Upper lobe of left lung (tissue), 6 donors: Measurements from ENCODE around the gene SLC25A48. TPM values are rescaled to one million over a fixed set of nuclear protein-coding genes. Genes with fewer than 3 reads are reported as not detected.
"Not testable (repeated sequence)": the region's sequence is repeated elsewhere in the genome, so short reads cannot be mapped to it uniquely, and the experiment has no call there.

Experiments used
- ATAC-seq, 2 donors: fragments of 200-7000 bp; cut with Tn5 transposase; one replicate each; pipeline ENCODE4 v1.9.1; 2022; ENCODE audit warnings: mild to moderate bottlenecking in 2 of 2, moderate library complexity in 2 of 2; ENCODE audit not compliant: low FRiP score in 2 of 2
- DNase-seq, 2 donors: peaks; one replicate each; pipeline ENCODE4 v3.0.0-alpha.2; 2019 to 2020
- H3K27ac ChIP-seq, 4 donors: fragments of 200-600 bp; sonication (generic); one replicate each; pipeline ENCODE4 v1.5.1; 2016 to 2019
- H3K27me3 ChIP-seq, 4 donors: fragments of 200-600 bp; sonication (generic); one replicate each; pipeline ENCODE4 v1.5.1; 2017 to 2019
- H3K36me3 ChIP-seq, 4 donors: fragments of 200-600 bp; sonication (generic); one replicate each; pipeline ENCODE4 v1.5.1; 2016 to 2019
- H3K4me1 ChIP-seq, 4 donors: fragments of 200-600 bp; sonication (generic); one replicate each; pipeline ENCODE4 v1.5.1; 2018 to 2019
- H3K4me3 ChIP-seq, 4 donors: fragments of 200-600 bp; sonication (generic); one replicate each; pipeline ENCODE4 v1.5.1; 2017 to 2019; ENCODE audit warnings: mild to moderate bottlenecking in 2 of 4, moderate library complexity in 1 of 4
- H3K9me3 ChIP-seq, 4 donors: fragments of 200-600 bp; sonication (generic); one replicate each; pipeline ENCODE4 v1.5.1; 2018 to 2019
- CTCF ChIP-seq, 6 experiments: fragments of 450-650 bp in 4 of 6; fragments of 200-600 bp in 2 of 6; sonication (generic) in 2 of 6; IDR thresholded peaks; one replicate each; pipeline ENCODE4 v1.5.1; 2016 to 2019; ENCODE audit warnings: antibody characterized with exemption in 6 of 6
- EP300 ChIP-seq, 4 donors: sonication (generic); formaldehyde crosslinking; IDR thresholded peaks; one replicate each; pipeline ENCODE4 v1.5.1; 2017; ENCODE audit warnings: antibody characterized with exemption in 4 of 4, control low read depth in 2 of 4
- POLR2A ChIP-seq, 4 donors: fragments of 450-650 bp; IDR thresholded peaks; one replicate each; pipeline ENCODE4 v1.5.1; 2016 to 2017; ENCODE audit warnings: antibody characterized with exemption in 4 of 4, mild to moderate bottlenecking in 2 of 4
- POLR2AphosphoS5 ChIP-seq, 2 donors: sonication (generic); formaldehyde crosslinking; IDR thresholded peaks; one replicate each; pipeline ENCODE4 v1.5.1; 2017; ENCODE audit warnings: antibody characterized with exemption in 2 of 2
- WGBS, 2 donors: methylation state at CpG; one replicate each; pipeline ENCODE4 v1.1.5; 2017 to 2018; 5-methylcytosine and 5-hydroxymethylcytosine counted together
- total RNA-seq, 6 donors: library from RNA; depleted of rRNA in 4 of 6; stranded (reverse); fragments of >200 nt in 4 of 6; gene quantifications; one replicate each; pipeline versions ENCODE4 v1.1.0 to v1.2.1, GENCODE V29; 2016 to 2021
- donor health status: DM: no; HTN: no; CAD: no; lungs with moderate emphysema.
- donor health status: DM: no; HTN: yes; CAD: no; lungs with severe emphysema.

Gene SLC25A48
- total RNA-seq, 6 donors from 2014 or later, result not detected

DNA sequence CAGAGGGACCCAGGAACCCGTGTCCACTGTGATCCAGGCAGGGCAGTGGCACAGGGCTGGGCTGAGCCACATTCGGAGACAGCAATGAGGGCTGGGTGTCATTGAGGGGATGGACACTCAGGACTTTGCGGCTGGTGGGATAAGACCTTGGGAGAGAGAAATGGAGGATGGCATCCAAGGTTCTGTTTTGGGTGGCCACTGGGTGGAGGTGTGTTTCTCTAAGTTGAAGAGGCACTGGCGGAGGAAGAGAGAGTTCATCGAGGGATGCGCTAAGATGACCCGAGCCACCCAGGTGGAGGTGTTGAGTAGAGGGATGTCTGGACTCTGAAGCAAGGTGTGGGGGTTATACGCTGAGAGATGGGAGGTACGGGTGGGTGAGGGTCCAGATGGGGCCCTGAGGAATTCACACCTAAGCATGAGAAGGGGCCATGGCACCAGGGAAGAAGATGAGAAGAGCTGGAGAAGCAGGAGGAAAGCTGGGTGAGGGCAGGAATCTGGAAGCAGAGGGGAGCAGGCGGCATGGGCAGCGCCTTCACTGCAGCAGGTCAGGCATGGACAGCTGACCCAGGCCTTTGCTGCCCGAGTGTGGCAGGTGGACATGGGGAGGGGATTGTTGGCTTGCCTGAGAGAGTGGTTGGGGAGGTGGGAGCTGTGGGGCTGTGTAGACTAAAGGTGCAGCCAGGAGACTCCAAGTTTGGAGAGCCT is 2.5 kb upstream of the SLC25A48 start:
- no peak for TF ChIP-seq CTCF (IDR thresholded peaks at IDR 0.05)
- no peak for TF ChIP-seq POLR2AphosphoS5 (IDR thresholded peaks at IDR 0.05)
- no peak for TF ChIP-seq EP300 (IDR thresholded peaks at IDR 0.05)
- no peak for TF ChIP-seq POLR2A (IDR thresholded peaks at IDR 0.05)
- DNase-seq (no peak), ATAC-seq (no peak)
- H3K4me3 ChIP-seq, result no peak overlapping the region
- no peaks in the 10 kb centered on the region for H3K9me3 ChIP-seq
- H3K36me3 ChIP-seq, result no peaks in the 10 kb centered on the region
- H3K27me3 ChIP-seq, result peaks cover 0 to 14% (median 5%) of the 10 kb centered on the region in 4 donors
- WGBS, 2 donors, result 85 to 89% methylated on average over 12 of the region's 12 CpGs
- H3K4me1 ChIP-seq, result peaks cover 6 to 14% (median 12%) of the 10 kb centered on the region in 4 donors
- H3K27ac ChIP-seq, result no peak overlapping the region

- ATAC-seq, result no peak
- Histone ChIP-seq H3K36me3 (no peaks in the 10 kb centered on the region), H3K4me3 (no peak overlapping the region), H3K9me3 (peaks cover 0 to 2% (median 0%) of the 10 kb centered on the region in 4 donors), H3K27ac (no peak overlapping the region), H3K27me3 (peaks cover 0 to 14% (median 5%) of the 10 kb centered on the region in 4 donors), H3K4me1 (peaks cover 6 to 14% (median 12%) of the 10 kb centered on the region in 4 donors)
- 89 to 95% methylated on average over 4 to 14 of the region's 14 CpGs for WGBS, 2 donors
- no peak for TF ChIP-seq CTCF (IDR thresholded peaks at IDR 0.05)
- no peak for TF ChIP-seq POLR2AphosphoS5 (IDR thresholded peaks at IDR 0.05)
- no peak for TF ChIP-seq EP300 (IDR thresholded peaks at IDR 0.05)
- no peak for TF ChIP-seq POLR2A (IDR thresholded peaks at IDR 0.05)
- DNase-seq, result no peak
Measured at GRCh38 chr5:135832941-135833920, 1.2 kb upstream of the SLC25A48 start.

DNA sequence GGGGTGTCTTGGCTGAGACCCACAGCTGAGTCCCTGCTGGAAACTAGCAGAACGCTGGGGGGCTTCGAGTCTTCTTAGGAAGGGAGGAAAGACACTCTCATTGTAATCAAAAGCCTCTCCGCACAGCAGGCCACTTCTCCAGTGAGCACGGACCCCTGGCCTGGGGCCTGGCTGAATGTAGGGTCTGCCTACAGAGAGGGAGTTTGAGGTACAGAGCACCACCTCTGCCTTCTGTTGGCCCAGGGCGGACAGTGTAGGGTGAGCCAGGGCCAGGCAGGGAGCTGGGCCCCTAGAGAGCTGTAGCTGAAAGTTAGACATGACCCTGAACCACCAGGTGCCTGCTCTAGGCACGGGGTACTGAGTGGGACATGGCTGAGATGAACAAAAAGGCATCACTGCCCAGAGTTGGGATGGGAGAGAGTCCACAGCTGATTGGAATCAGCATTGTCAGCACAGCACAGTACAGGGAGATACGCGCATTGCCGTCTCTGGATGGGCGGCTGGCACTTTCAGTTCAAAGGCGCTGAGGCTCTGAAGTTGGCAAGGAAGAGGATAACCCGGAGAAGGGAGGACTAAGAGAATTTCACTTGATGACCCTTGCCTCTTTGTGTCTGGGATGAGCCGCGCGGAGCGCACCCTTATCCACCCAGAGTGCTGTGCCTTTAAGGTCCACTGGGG is 363 bp upstream of the SLC25A48 start:
- ATAC-seq, result peak; percentile 11 to 13
- WGBS, 2 donors, result 30 to 33% methylated on average over 12 to 15 of the region's 16 CpGs
- peaks cover 0 to 14% (median 5%) of the 10 kb centered on the region in 4 donors for H3K27me3 ChIP-seq
- no peaks in the 10 kb centered on the region for H3K36me3 ChIP-seq
- H3K4me1 ChIP-seq, result peaks cover 6 to 14% (median 12%) of the 10 kb centered on the region in 4 donors
- no peak for DNase-seq
- peak overlapping the region in 3 of 4 donors; percentile 24 to 48 (median 40) for H3K4me3 ChIP-seq
- TF ChIP-seq EP300 (IDR thresholded peaks at IDR 0.05) (no peak), CTCF (IDR thresholded peaks at IDR 0.05) (peak in 5 of 6 experiments; percentile 27 to 67 (median 37)), POLR2AphosphoS5 (IDR thresholded peaks at IDR 0.05) (no peak), POLR2A (IDR thresholded peaks at IDR 0.05) (no peak)
- H3K9me3 ChIP-seq, result peaks cover 0 to 8% (median 0%) of the 10 kb centered on the region in 4 donors
- no peak overlapping the region for H3K27ac ChIP-seq

DNA sequence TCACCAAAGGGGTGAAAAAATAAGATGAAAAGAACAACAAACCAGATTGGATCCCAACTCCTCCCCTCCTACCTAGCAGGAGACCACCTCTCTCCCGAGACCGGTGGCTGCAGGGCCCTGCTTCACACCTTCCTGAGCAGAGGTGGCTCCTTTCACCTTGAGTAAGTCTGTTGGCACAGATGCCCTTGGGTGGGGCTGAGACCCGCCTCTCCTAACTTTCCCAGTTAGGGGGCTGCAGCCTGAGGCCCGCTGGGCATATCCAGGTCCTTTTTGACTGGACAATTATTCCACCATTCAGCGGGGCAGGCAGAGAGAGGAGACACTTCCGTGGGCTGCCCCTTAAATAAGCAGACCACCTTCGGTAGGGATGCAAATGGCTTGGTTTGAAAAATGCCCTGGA is 1.3 kb downstream of the SLC25A48 start:
- Histone ChIP-seq H3K27ac (no peak overlapping the region), H3K27me3 (peaks cover 0 to 14% (median 2%) of the 10 kb centered on the region in 4 donors), H3K9me3 (peaks cover 0 to 8% (median 0%) of the 10 kb centered on the region in 4 donors), H3K36me3 (no peaks in the 10 kb centered on the region), H3K4me3 (no peak overlapping the region), H3K4me1 (peaks cover 6 to 14% (median 12%) of the 10 kb centered on the region in 4 donors)
- DNase-seq (no peak), ATAC-seq (no peak)
- no peak for TF ChIP-seq CTCF (IDR thresholded peaks at IDR 0.05)
- no peak for TF ChIP-seq POLR2A (IDR thresholded peaks at IDR 0.05)
- TF ChIP-seq POLR2AphosphoS5 (IDR thresholded peaks at IDR 0.05), result no peak
- no peak for TF ChIP-seq EP300 (IDR thresholded peaks at IDR 0.05)
- 51 to 57% methylated on average over 7 of the region's 7 CpGs for WGBS, 2 donors

- peaks cover 0 to 14% (median under 1%) of the 10 kb centered on the region in 4 donors for H3K27me3 ChIP-seq
- H3K4me1 ChIP-seq, result peaks cover 6 to 14% (median 12%) of the 10 kb centered on the region in 4 donors
- DNase-seq, H3K36me3 ChIP-seq, ATAC-seq, H3K4me3 ChIP-seq, H3K9me3 ChIP-seq, H3K27ac ChIP-seq: not testable (repeated sequence)
Measured at GRCh38 chr5:135838395-135838794, 3.9 kb downstream of the SLC25A48 start.
